Ascending aorta (tissue), 2 donors: Measurements from ENCODE around the gene CCND2. TPM values are rescaled to one million over a fixed set of nuclear protein-coding genes. Genes with fewer than 3 reads are reported as not detected.

ENCODE experiments used
- DNase-seq, 2 donors: peaks; one replicate each; pipeline ENCODE4 v3.0.0-alpha.2; 2019; ENCODE audit warnings: low spot score in 2 of 2
- H3K27ac ChIP-seq, 2 donors: fragments of 200-600 bp; sonication (generic); one replicate each; pipeline ENCODE4 v1.5.1; 2016 to 2017; ENCODE audit warnings: mild to moderate bottlenecking in 1 of 2
- H3K27me3 ChIP-seq: fragments of 200-600 bp; sonication (generic); one replicate; pipeline ENCODE4 v1.5.1; 2017
- H3K36me3 ChIP-seq, 2 donors: fragments of 200-600 bp; sonication (generic); one replicate each; pipeline ENCODE4 v1.5.1; 2016
- H3K4me1 ChIP-seq, 2 donors: fragments of 200-600 bp; sonication (generic); one replicate each; pipeline ENCODE4 v1.5.1; 2016 to 2017; ENCODE audit warnings: mild to moderate bottlenecking in 1 of 2
- H3K4me3 ChIP-seq, 2 donors: fragments of 200-600 bp; sonication (generic); one replicate each; pipeline ENCODE4 v1.5.1; 2016 to 2017; ENCODE audit warnings: mild to moderate bottlenecking in 1 of 2
- H3K9me3 ChIP-seq, 2 donors: fragments of 200-600 bp; sonication (generic); one replicate each; pipeline ENCODE4 v1.5.1; 2016
- intact Hi-C: fragments of 100-400 bp; cut with DNase I; formaldehyde crosslinking; loops from one replicate; pipeline ENCODE4 v1.15.1; 2023
- total RNA-seq: library from RNA; depleted of rRNA; stranded (reverse); fragments of >200 nt; gene quantifications from one replicate; pipeline ENCODE4 v1.1.0, GENCODE V29; 2016
- TF ChIP-seq, protein P1 (sequence below), 3 experiments: fragments of 200-600 bp in 2 of 3; fragments of 450-650 bp in 1 of 3; sonication (generic) in 2 of 3; IDR thresholded peaks; one replicate each; pipeline ENCODE4 v1.5.1; 2016 to 2019; ENCODE audit warnings: antibody characterized with exemption in 3 of 3, mild to moderate bottlenecking in 1 of 3, moderate library complexity in 1 of 3

Gene CCND2
- total RNA-seq, 1 donor from 2014 or later, result 150 TPM

DNA sequence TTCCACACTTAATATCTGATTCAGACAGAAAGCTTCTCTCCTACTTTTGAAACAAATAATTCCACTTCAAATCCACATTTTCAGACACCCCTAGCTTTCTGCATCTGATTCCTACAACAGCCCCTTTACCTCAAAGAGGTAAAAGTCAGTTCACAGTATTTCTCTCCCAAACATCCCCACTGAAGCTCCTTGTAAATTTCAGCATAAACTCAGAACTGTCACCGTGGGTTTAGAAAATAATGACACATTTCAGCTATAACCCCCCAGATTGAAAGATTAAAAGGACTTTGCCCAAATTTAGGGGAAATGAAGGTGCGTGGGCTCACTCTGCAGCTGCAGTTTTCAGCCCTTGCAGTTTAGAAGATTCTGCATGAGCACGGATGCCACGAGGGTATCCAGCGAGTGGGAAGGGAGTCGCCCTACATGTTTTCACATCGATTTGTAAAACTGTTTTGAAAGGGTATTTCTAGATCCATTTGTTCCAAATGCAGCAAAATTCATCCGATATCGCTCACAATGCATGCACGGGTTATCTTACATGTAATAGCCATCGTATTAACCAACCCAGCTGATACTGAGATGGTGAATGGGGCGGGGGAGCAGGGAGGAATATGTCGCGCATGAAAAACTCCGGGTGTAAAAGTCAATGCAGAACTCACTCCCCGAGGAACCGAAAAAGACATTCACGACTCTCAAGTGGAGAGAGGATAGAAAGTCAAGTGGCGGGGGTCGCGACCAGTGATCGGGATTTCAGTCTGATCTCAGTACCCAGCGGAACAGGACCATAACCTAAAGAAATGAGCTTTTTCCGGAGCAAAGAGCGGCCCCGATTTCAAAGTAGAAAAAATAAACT is 5.0 kb upstream of the CCND2 start:
- Histone ChIP-seq H3K4me1 (peaks cover 6 to 26% of the 10 kb centered on the region in 2 donors), H3K27ac (peak overlapping the region; percentile 83 to 89), H3K27me3 (no peaks in the 10 kb centered on the region), H3K9me3 (no peaks in the 10 kb centered on the region), H3K36me3 (no peaks in the 10 kb centered on the region), H3K4me3 (peak overlapping the region; percentile 78 to 87)
- intact Hi-C loops, result loop anchor here (1.0 to 2.0 kb wide), 2 partner anchors 52 to 237 kb away; partner anchors contain the start of gene TIGAR
- no peak for DNase-seq
- TF ChIP-seq, protein P1, sequence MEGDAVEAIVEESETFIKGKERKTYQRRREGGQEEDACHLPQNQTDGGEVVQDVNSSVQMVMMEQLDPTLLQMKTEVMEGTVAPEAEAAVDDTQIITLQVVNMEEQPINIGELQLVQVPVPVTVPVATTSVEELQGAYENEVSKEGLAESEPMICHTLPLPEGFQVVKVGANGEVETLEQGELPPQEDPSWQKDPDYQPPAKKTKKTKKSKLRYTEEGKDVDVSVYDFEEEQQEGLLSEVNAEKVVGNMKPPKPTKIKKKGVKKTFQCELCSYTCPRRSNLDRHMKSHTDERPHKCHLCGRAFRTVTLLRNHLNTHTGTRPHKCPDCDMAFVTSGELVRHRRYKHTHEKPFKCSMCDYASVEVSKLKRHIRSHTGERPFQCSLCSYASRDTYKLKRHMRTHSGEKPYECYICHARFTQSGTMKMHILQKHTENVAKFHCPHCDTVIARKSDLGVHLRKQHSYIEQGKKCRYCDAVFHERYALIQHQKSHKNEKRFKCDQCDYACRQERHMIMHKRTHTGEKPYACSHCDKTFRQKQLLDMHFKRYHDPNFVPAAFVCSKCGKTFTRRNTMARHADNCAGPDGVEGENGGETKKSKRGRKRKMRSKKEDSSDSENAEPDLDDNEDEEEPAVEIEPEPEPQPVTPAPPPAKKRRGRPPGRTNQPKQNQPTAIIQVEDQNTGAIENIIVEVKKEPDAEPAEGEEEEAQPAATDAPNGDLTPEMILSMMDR (IDR thresholded peaks at IDR 0.05), result no peak

GRCh38 chr12:4269279-4269991 is 4.1 kb upstream of the CCND2 start:
- no peaks in the 10 kb centered on the region for H3K36me3 ChIP-seq
- TF ChIP-seq, protein P1 (IDR thresholded peaks at IDR 0.05), result peak in 2 of 3 experiments; percentile 23 to 35
- H3K4me3 ChIP-seq, result peak overlapping the region; percentile 78 to 87
- DNase-seq, result peak in 1 of 2 donors; percentile 92
- H3K9me3 ChIP-seq, result no peaks in the 10 kb centered on the region
- intact Hi-C loops, result loop anchor here (1.0 to 2.0 kb wide), 2 partner anchors 51 to 238 kb away; partner anchors contain the start of gene TIGAR
- peaks cover 6 to 26% of the 10 kb centered on the region in 2 donors for H3K4me1 ChIP-seq
- H3K27ac ChIP-seq, result peak overlapping the region; percentile 83 to 89
- no peaks in the 10 kb centered on the region for H3K27me3 ChIP-seq

DNA sequence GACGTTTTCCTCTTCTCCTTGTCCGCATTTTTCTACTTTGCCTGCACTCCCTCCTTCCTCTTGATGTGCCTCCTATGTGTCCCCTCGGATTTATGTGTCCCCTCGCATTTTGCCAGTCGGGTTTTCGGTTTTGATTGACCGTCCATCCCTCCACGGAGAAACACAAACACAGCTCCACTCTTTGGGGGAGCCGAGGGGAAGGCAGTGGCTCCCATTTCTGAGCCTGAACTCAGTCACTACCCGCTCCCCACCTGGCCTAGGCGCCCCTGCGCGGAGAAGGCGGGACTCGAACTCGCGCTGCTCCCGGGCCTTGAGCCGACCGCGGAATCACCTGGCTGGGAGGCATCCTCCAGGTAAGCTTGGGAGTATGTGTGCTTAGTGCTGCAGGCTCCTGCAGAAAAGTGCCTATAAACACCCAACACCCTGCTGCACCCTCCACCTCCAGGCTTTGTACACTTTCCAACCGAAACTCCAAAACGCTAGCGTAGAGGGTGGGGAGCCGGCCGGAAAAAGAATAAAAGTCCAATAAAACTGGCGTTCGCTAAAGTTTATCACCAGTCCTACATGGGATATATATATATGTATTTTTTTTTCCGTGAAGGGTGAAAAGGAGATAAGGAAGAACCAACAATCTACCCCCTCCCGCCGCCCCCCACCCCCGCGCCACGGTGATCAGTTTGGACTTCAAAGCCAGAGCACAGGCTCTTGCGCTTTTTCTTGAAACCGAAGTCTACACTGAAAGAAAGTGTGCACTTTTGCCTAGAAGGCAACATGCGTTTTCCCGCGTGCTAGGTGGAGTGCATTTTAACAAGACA is 3.3 kb upstream of the CCND2 start:
- Histone ChIP-seq H3K4me3 (peak overlapping the region; percentile 78 to 87), H3K36me3 (no peaks in the 10 kb centered on the region), H3K4me1 (peaks cover 6 to 26% of the 10 kb centered on the region in 2 donors), H3K27ac (peak overlapping the region; percentile 83 to 89), H3K9me3 (no peaks in the 10 kb centered on the region), H3K27me3 (no peaks in the 10 kb centered on the region)
- intact Hi-C loops, result loop anchor here (5.0 to 10.0 kb wide), 4 partner anchors 968 to 1375 kb away; partner anchors contain the start of genes NTF3, TSPAN9 and TULP3
- TF ChIP-seq, protein P1 (IDR thresholded peaks at IDR 0.05), result no peak
- DNase-seq, result no peak

GRCh38 chr12:4270831-4271716 is 2.5 kb upstream of the CCND2 start:
- Histone ChIP-seq H3K4me3 (peak overlapping the region; percentile 78 to 87), H3K36me3 (no peaks in the 10 kb centered on the region), H3K4me1 (peaks cover 6 to 29% of the 10 kb centered on the region in 2 donors), H3K27ac (peak overlapping the region; percentile 58 to 89), H3K9me3 (no peaks in the 10 kb centered on the region), H3K27me3 (no peaks in the 10 kb centered on the region)
- peak in 1 of 2 donors; percentile 83 for DNase-seq
- intact Hi-C loops, result loop anchor here (5.0 to 10.0 kb wide), 4 partner anchors 969 to 1376 kb away; partner anchors contain the start of genes NTF3, TSPAN9 and TULP3
- TF ChIP-seq, protein P1 (IDR thresholded peaks at IDR 0.05), result no peak
